ENCODE data around the gene REPIN1.

The REPIN1 gene

DNA sequence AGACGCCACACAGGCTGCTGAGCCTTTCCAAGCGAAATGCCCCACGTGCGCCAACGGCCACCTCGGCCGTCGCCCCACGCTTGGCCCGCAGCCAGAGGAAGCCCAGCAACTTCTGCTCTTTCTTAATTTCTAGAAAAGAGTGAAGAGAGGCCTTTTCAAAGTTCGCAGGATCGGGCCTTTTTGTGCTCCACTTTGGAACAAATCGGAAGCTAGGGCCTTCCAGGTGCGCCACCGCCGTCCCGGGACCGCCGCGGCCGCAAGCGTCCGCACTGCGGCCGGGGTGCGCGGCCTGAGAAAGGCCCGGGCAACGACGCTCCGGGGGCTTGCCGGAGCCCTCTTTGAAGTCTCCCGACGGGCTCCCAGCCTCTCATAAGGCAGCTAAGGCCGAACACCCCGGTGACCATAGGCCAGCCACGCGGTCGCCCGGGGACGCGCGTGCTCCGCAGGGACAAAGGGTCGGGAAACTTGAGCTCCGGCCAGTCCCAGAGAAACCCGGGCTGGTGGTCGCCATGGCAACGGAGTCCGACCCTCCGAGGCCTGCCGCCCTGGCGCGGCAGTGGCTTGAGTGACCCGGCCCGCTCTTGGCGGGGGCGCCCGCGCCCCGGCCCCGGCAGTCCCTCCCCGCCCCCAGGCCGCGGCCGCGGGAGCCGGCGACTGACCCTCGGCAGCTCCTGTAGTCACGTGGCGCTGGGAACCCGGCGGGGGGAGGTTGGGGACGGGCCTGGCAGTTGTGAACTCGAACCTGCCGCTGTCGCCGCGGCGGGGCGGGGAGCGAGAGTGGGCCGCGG, at the start of gene REPIN1:
TSS of gene REPIN1 (plus strand) at position 727 of the 788 bp plus-strand sequence. CDS start 890 bp downstream, outside the sequence.
- Histone ChIP-seq H3K27ac (ENCODE audit: low read depth in 2 of 2, low read length in 2 of 2) (peak within 1 kb of the TSS; percentile 94 to 96), H3K36me3 (ENCODE audit: control insufficient read depth in 2 of 2, insufficient read depth in 2 of 2, low read length in 2 of 2) (peaks cover 8 to 21% of the 10 kb centered on the region in 2 donors), H3K4me3 (ENCODE audit: low read length in 2 of 2) (peak within 1 kb of the TSS; percentile 84 to 97), H3K9me3 (ENCODE audit: control insufficient read depth in 2 of 2, low read length in 2 of 2) (no peaks in the 10 kb centered on the region), H3K4me1 (ENCODE audit: control insufficient read depth in 2 of 2, insufficient read depth in 2 of 2, low read length in 2 of 2) (peaks cover 42 to 46% of the 10 kb centered on the region in 2 donors), H3K27me3 (ENCODE audit: control insufficient read depth in 2 of 2, insufficient read depth in 2 of 2, low read length in 2 of 2) (no peaks in the 10 kb centered on the region), H3K9ac (ENCODE audit: low read depth in 1 of 2, low read length in 2 of 2) (peak within 1 kb of the TSS; percentile 83 to 92)

DNA sequence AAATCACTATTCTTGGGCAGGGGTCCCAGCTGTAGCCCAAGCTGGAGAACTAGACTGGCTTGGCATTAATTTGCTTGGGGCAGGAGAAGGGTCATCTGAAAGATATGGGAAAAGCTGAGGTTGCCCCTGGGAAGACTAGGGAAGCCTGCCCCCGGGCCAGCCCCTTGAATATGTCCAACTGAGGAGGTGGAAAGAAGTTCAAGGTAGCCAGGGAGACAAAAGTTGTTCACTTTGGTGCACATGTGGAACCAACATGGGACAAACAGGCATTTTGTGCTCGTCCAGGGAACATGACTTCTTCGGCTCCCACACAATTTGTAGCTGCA, 46.9 kb upstream of the REPIN1 start:
- Histone ChIP-seq H3K4me1 (ENCODE audit: control insufficient read depth in 2 of 2, insufficient read depth in 2 of 2, low read length in 2 of 2) (peaks cover 20 to 24% of the 10 kb centered on the region in 2 donors), H3K27ac (ENCODE audit: low read depth in 2 of 2, low read length in 2 of 2) (no peak overlapping the region), H3K9ac (ENCODE audit: low read depth in 1 of 2, low read length in 2 of 2) (no peak overlapping the region)

DNA sequence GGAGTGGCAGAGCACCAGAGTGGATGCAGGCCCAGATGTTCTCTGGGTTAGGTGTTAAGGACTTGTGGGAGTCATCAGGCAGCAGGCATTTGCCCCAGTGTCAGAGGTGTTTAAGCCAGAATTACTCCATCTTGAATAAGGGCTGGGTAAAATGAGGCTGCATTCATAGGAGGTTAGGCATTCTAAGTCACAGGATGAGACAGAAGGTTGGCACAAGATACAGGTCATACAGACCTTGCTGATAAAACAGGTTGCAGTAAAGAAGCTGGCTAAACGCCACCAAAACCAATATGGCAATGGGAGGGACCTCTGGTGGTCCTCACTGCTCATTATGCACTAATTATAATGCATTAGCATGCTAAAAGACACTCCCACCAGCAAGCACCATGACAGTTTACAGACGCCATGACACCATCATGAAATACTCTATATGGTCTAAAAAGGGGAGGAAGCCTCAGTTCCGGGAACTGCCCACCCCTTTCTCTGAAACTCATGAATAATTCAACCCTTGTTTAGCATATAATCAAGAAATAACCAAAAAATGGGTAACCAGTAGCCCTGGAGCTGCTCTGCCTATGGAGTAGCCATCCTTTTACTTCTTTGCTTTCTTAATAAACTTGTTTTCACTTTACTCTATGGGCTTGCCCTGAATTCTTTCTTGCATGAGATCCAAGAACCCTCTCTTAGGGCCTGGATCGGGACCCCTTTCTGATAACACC, 46.3 kb upstream of the REPIN1 start:
- H3K4me1 ChIP-seq (ENCODE audit: control insufficient read depth in 2 of 2, insufficient read depth in 2 of 2, low read length in 2 of 2), result peaks cover 20 to 24% of the 10 kb centered on the region in 2 donors
- H3K27me3 ChIP-seq (ENCODE audit: control insufficient read depth in 2 of 2, insufficient read depth in 2 of 2, low read length in 2 of 2), result no peaks in the 10 kb centered on the region
- peak overlapping the region; percentile 70 to 88 for H3K4me3 ChIP-seq (ENCODE audit: low read length in 2 of 2)
- H3K9me3 ChIP-seq (ENCODE audit: control insufficient read depth in 2 of 2, low read length in 2 of 2), result no peaks in the 10 kb centered on the region
- H3K9ac ChIP-seq (ENCODE audit: low read depth in 1 of 2, low read length in 2 of 2), result peak overlapping the region; percentile 87 to 91
- peaks cover 0 to 2% of the 10 kb centered on the region in 2 donors for H3K36me3 ChIP-seq (ENCODE audit: control insufficient read depth in 2 of 2, insufficient read depth in 2 of 2, low read length in 2 of 2)
- H3K27ac ChIP-seq (ENCODE audit: low read depth in 2 of 2, low read length in 2 of 2), result peak overlapping the region; percentile 88 to 90

More for the DNA sequence above, 46.9 kb upstream of the REPIN1 start:
- Histone ChIP-seq H3K9me3 (ENCODE audit: control insufficient read depth in 2 of 2, low read length in 2 of 2) (no peaks in the 10 kb centered on the region), H3K4me3 (ENCODE audit: low read length in 2 of 2) (peak overlapping the region; percentile 70 to 88), H3K27me3 (ENCODE audit: control insufficient read depth in 2 of 2, insufficient read depth in 2 of 2, low read length in 2 of 2) (no peaks in the 10 kb centered on the region), H3K36me3 (ENCODE audit: control insufficient read depth in 2 of 2, insufficient read depth in 2 of 2, low read length in 2 of 2) (peaks cover 0 to 2% of the 10 kb centered on the region in 2 donors)

DNA sequence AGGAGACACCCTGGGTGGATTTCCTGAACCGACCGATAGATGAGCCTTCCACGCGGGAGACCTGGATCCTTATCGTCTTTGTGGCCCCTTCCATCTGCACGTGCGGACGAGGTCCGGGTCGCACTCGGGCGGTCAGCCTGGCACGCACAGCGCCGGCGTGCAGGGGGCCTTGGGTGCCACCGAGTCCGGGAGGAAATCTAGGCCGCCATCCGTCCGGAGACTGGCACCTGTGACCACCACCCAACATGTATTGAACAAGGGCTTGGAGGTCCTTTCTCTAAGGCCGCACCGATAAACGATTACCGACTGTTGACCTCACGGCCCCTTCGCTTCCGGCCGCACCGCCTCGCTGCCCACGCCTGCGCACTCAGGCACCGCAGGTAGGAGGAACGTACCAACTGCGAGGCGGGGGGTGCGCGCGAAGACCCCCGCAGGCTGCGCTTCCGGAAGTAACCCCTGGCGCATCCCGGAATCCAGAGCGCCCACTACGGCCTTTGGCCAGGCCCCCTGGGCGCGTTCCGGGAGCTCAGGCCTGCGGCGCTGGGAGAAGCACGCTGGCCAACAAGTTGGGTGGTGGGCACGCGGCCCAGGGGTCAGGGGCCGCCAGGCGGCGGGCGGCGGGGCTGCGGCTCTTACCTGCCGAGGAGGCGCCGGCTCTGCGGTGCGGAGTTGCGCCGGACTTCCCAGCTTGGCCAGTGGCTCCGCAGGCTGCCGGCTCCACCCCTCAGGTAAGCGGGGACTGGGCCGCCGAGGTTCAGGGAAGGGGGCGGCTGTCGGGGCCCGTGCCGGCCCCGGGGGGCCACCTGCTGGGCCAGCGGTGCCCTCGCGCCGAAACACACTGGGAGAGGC, 45.6 kb upstream of the REPIN1 start, which contains the start of the genes ACTR3C and LRRC61:
TSS of gene ACTR3C (minus strand) at position 713 of the 849 bp plus-strand sequence. CDS start 28,249 bp downstream, outside the sequence.
TSS of gene LRRC61 (plus strand) at position 523 of the 849 bp plus-strand sequence. CDS start 13,507 bp downstream, outside the sequence.
- Histone ChIP-seq H3K9ac (ENCODE audit: low read depth in 1 of 2, low read length in 2 of 2) (peak within 1 kb of the TSS; percentile 87 to 91), H3K9me3 (ENCODE audit: control insufficient read depth in 2 of 2, low read length in 2 of 2) (no peaks in the 10 kb centered on the region), H3K27ac (ENCODE audit: low read depth in 2 of 2, low read length in 2 of 2) (peak within 1 kb of the TSS; percentile 88 to 90), H3K4me3 (ENCODE audit: low read length in 2 of 2) (peak within 1 kb of the TSS; percentile 70 to 88), H3K36me3 (ENCODE audit: control insufficient read depth in 2 of 2, insufficient read depth in 2 of 2, low read length in 2 of 2) (peaks cover 0 to 2% of the 10 kb centered on the region in 2 donors), H3K4me1 (ENCODE audit: control insufficient read depth in 2 of 2, insufficient read depth in 2 of 2, low read length in 2 of 2) (peaks cover 20 to 24% of the 10 kb centered on the region in 2 donors), H3K27me3 (ENCODE audit: control insufficient read depth in 2 of 2, insufficient read depth in 2 of 2, low read length in 2 of 2) (no peaks in the 10 kb centered on the region)

DNA sequence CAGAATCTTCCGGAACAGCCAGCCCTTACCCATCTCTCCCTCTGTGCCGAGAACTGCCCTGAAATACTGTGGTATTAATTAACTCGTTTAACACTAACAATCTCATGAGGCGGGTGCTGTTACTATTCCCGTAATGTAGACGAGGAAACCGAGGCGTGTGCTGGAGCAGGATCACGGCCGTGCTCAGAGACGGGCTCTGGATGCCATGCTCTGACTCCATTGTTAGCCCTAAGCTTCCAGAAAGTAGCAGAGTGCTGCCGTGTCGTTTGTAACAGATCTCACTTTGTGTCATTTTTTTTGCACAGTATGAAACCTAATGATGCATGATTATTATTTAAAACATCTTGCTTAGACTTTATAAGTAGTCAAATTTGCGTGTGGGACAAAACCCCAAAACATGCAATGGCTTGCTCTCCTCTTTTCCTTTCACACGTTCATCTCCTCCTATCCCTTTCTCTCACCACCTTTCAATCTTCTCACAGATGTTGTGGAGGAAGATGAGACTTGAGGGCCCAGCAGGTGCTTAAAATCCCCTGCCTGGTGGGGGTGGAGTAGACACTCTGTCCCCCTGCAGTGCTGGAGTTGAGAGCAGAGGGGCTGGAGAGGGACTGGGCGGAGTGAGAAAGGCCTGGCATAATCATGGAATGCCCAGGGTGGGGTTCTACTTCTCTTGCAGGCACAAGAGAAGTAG, 44.8 kb upstream of the REPIN1 start:
- Histone ChIP-seq H3K4me3 (ENCODE audit: low read length in 2 of 2) (peak overlapping the region; percentile 70 to 88), H3K9me3 (ENCODE audit: control insufficient read depth in 2 of 2, low read length in 2 of 2) (no peaks in the 10 kb centered on the region), H3K27me3 (ENCODE audit: control insufficient read depth in 2 of 2, insufficient read depth in 2 of 2, low read length in 2 of 2) (no peaks in the 10 kb centered on the region), H3K9ac (ENCODE audit: low read depth in 1 of 2, low read length in 2 of 2) (peak overlapping the region; percentile 87 to 91), H3K36me3 (ENCODE audit: control insufficient read depth in 2 of 2, insufficient read depth in 2 of 2, low read length in 2 of 2) (peaks cover 2 to 8% of the 10 kb centered on the region in 2 donors), H3K4me1 (ENCODE audit: control insufficient read depth in 2 of 2, insufficient read depth in 2 of 2, low read length in 2 of 2) (peaks cover 20 to 24% of the 10 kb centered on the region in 2 donors), H3K27ac (ENCODE audit: low read depth in 2 of 2, low read length in 2 of 2) (peak overlapping the region; percentile 88 to 90)

DNA sequence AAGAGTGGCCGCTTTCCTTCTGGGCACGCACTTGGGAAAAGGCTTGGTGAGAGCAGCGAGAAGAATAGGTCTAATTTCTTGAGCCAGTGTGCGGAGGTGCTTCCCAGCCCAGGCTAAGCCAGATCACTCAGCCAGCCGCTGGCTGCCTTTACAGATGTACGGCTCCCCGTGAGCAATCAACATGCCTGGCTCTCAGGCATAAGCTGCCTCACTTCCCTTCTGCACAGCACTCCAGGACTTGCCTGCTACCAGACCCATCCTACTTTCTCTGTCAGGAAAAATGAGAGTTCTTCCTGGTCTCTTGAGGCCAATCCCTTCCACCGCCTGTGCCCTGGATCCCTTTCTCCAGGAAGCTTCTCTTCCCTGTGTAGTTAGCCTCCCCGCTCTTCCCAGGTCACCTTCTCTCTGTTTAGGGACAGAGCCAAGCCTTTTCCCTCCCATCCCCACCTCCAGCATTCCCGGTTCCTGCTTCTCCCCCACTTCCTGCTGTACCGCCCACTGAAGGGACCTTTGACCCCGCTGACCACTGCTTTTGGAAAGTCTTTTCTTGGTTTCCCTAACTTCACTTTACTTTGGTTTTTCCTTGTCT, 44.2 kb upstream of the REPIN1 start:
- H3K9ac ChIP-seq (ENCODE audit: low read depth in 1 of 2, low read length in 2 of 2), result peak overlapping the region in 1 of 2 donors; percentile 91
- H3K27me3 ChIP-seq (ENCODE audit: control insufficient read depth in 2 of 2, insufficient read depth in 2 of 2, low read length in 2 of 2), result no peaks in the 10 kb centered on the region
- H3K36me3 ChIP-seq (ENCODE audit: control insufficient read depth in 2 of 2, insufficient read depth in 2 of 2, low read length in 2 of 2), result peaks cover 2 to 8% of the 10 kb centered on the region in 2 donors
- H3K27ac ChIP-seq (ENCODE audit: low read depth in 2 of 2, low read length in 2 of 2), result peak overlapping the region; percentile 88 to 90
- H3K4me1 ChIP-seq (ENCODE audit: control insufficient read depth in 2 of 2, insufficient read depth in 2 of 2, low read length in 2 of 2), result peaks cover 20 to 24% of the 10 kb centered on the region in 2 donors
- no peaks in the 10 kb centered on the region for H3K9me3 ChIP-seq (ENCODE audit: control insufficient read depth in 2 of 2, low read length in 2 of 2)
- H3K4me3 ChIP-seq (ENCODE audit: low read length in 2 of 2), result peak overlapping the region; percentile 70 to 88

DNA sequence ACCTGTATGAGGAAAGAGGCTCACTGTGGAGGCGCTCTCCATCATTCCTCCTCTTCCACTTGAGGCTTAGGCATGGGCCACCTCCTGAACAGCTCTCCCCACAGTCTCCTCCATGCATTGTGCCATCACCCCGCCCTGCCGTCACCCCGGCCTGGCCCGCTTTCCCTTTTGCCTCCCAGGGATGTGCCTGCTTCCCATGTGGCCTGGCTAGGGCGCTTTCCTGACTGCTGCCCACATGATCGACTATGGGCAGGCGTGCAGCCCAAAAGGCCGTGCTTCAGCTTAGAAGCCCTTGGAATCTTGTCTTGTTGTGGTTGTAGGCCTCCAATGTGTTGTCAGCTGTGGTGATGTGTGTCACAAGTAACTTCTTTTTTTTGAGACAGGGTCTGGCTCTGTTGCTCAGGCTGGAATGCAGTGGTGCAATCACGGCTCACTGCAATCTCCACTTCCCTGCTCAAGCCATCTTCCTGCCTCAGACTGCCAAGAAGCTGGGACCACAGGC, 43.5 kb upstream of the REPIN1 start:
- H3K36me3 ChIP-seq (ENCODE audit: control insufficient read depth in 2 of 2, insufficient read depth in 2 of 2, low read length in 2 of 2), result peaks cover 2 to 9% of the 10 kb centered on the region in 2 donors
- H3K4me3 ChIP-seq (ENCODE audit: low read length in 2 of 2), result no peak overlapping the region
- H3K4me1 ChIP-seq (ENCODE audit: control insufficient read depth in 2 of 2, insufficient read depth in 2 of 2, low read length in 2 of 2), result peaks cover 20 to 24% of the 10 kb centered on the region in 2 donors
- no peak overlapping the region for H3K9ac ChIP-seq (ENCODE audit: low read depth in 1 of 2, low read length in 2 of 2)
- H3K27me3 ChIP-seq (ENCODE audit: control insufficient read depth in 2 of 2, insufficient read depth in 2 of 2, low read length in 2 of 2), result no peaks in the 10 kb centered on the region
- no peaks in the 10 kb centered on the region for H3K9me3 ChIP-seq (ENCODE audit: control insufficient read depth in 2 of 2, low read length in 2 of 2)
- peak overlapping the region in 1 of 2 donors; percentile 90 for H3K27ac ChIP-seq (ENCODE audit: low read depth in 2 of 2, low read length in 2 of 2)

DNA sequence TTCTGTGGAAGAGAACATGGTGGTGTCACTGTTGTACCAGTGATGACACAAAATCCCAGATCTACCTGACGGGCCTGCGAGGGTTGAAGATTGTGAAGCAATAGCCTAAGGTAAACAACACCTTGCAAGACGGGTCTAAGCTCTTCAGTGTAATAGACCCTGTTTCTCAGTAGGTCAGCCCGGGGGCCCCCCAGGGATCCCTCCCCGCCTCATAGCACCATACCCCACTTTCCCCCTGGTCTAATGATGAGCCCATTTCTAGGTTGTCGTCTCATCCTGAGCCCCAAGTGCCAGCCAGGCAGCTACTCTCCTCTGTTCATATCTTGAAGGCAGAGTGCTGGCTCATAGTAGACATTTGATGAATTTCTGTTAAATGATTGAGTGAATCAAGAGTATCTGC, 42.7 kb upstream of the REPIN1 start:
- Histone ChIP-seq H3K4me3 (ENCODE audit: low read length in 2 of 2) (no peak overlapping the region), H3K27me3 (ENCODE audit: control insufficient read depth in 2 of 2, insufficient read depth in 2 of 2, low read length in 2 of 2) (no peaks in the 10 kb centered on the region), H3K4me1 (ENCODE audit: control insufficient read depth in 2 of 2, insufficient read depth in 2 of 2, low read length in 2 of 2) (peaks cover 20 to 24% of the 10 kb centered on the region in 2 donors), H3K9me3 (ENCODE audit: control insufficient read depth in 2 of 2, low read length in 2 of 2) (no peaks in the 10 kb centered on the region), H3K9ac (ENCODE audit: low read depth in 1 of 2, low read length in 2 of 2) (no peak overlapping the region), H3K36me3 (ENCODE audit: control insufficient read depth in 2 of 2, insufficient read depth in 2 of 2, low read length in 2 of 2) (peaks cover 6 to 13% of the 10 kb centered on the region in 2 donors), H3K27ac (ENCODE audit: low read depth in 2 of 2, low read length in 2 of 2) (no peak overlapping the region)
